WTC11 (cell line): Measurements from ENCODE around the gene C4BPB. TPM values are rescaled to one million over a fixed set of nuclear protein-coding genes. Genes with fewer than 3 reads are reported as not detected.

ENCODE experiments used
- CREB1 ChIP-seq: sonication (generic); formaldehyde crosslinking; IDR thresholded peaks from 2 replicates; pipeline ENCODE4 v1.8.0; 2023; ENCODE audit warnings: mild to moderate bottlenecking, missing genetic modification reagents
- GRHL2 ChIP-seq: fragments of 250-450 bp; sonication (Bioruptor Pico); IDR thresholded peaks from 2 replicates; pipeline ENCODE4 v1.8.0; 2022; ENCODE audit warnings: mild to moderate bottlenecking, moderate library complexity; ENCODE audit not compliant: insufficient replicate concordance, severe bottlenecking
- NR3C1 ChIP-seq: sonication (generic); formaldehyde crosslinking; conservative IDR thresholded peaks from 2 replicates; pipeline ENCODE4 v1.8.1; 2023; ENCODE audit warnings: low read depth, mild to moderate bottlenecking, missing genetic modification reagents
- SOX15 ChIP-seq: fragments of 250-450 bp; sonication (Bioruptor Pico); IDR thresholded peaks from 2 replicates; pipeline ENCODE4 v1.9.0; 2021; ENCODE audit warnings: mild to moderate bottlenecking
- TEAD4 ChIP-seq: sonication (generic); formaldehyde crosslinking; IDR thresholded peaks from 2 replicates; pipeline ENCODE4 v1.8.0; 2022; ENCODE audit warnings: mild to moderate bottlenecking, missing genetic modification reagents
- ZNF281 ChIP-seq: sonication (generic); formaldehyde crosslinking; IDR thresholded peaks from 2 replicates; pipeline ENCODE4 v1.8.0; 2023; ENCODE audit warnings: mild to moderate bottlenecking, missing genetic modification reagents
- ZNF396 ChIP-seq: fragments of 250-450 bp; sonication (Bioruptor Pico); IDR thresholded peaks from 2 replicates; pipeline ENCODE4 v1.8.0; 2021; ENCODE audit warnings: mild to moderate bottlenecking, moderate library complexity, borderline replicate concordance
- total RNA-seq: library from RNA; stranded (reverse); gene quantifications from 3 replicates; pipeline ENCODE4 v1.2.3, GENCODE V29; 2021
- TF ChIP-seq, protein P1 (sequence below): fragments of 250-450 bp; sonication (Bioruptor Pico); conservative IDR thresholded peaks from 2 replicates; pipeline ENCODE4 v1.9.0; 2021; ENCODE audit warnings: mild to moderate bottlenecking
- TF ChIP-seq, protein P2 (sequence below): sonication (generic); formaldehyde crosslinking; IDR thresholded peaks from 2 replicates; pipeline ENCODE4 v1.8.0; 2022; ENCODE audit warnings: mild to moderate bottlenecking, missing genetic modification reagents
- TF ChIP-seq, protein P3 (sequence below): sonication (generic); formaldehyde crosslinking; IDR thresholded peaks from 2 replicates; pipeline ENCODE4 v1.8.0; 2023; ENCODE audit warnings: missing genetic modification reagents, mild to moderate bottlenecking, borderline replicate concordance
- TF ChIP-seq, protein P4 (sequence below): fragments of 250-450 bp; sonication (Bioruptor Pico); IDR thresholded peaks from 2 replicates; pipeline ENCODE4 v1.9.0; 2021; ENCODE audit warnings: mild to moderate bottlenecking
- TF ChIP-seq, protein P5 (sequence below): sonication (generic); formaldehyde crosslinking; IDR thresholded peaks from 2 replicates; pipeline ENCODE4 v1.8.0; 2022; ENCODE audit warnings: mild to moderate bottlenecking, missing genetic modification reagents

Gene C4BPB
- total RNA-seq, 1 experiment from 2014 or later: 0.26 TPM

DNA sequence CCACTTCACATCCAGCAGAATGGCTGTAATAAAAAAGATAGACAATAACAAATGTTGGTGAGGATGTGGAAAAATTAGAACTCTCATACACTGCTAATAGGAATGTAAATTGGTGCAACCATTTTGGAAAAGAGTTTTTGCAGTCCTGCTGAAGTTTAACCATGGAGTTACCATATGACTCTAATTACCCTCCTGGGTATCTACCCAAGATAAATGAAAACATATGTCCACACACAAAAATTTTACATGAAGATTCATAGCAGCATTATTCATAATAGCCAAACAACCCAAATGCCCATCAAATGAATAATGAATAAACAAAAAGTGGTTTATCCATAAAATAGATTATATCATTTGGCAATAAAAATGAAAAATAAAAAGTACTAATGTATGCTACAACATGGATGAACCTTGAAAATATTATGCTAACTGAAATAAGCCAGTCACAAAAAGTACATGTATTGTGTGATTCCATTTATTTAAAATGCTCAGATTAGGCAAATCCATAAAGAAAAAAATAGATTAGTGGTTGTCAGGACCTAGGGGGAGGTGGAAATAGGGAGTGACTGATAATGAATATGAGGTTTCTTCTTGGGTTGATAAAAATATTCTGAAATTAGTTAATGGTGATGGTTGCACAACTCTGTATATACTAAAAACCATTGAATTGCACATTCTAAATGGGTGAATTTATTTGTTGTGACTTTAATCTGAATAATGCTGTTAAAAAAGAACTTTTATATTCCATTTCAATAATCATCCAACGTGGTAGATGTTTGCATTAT is 41.8 kb downstream of the C4BPB start (continued):
- no peak for TF ChIP-seq TEAD4 (CRISPR knock-in tag)
- TF ChIP-seq NR3C1 (CRISPR knock-in tag): no peak
- no peak for TF ChIP-seq CREB1
- TF ChIP-seq, protein P1, sequence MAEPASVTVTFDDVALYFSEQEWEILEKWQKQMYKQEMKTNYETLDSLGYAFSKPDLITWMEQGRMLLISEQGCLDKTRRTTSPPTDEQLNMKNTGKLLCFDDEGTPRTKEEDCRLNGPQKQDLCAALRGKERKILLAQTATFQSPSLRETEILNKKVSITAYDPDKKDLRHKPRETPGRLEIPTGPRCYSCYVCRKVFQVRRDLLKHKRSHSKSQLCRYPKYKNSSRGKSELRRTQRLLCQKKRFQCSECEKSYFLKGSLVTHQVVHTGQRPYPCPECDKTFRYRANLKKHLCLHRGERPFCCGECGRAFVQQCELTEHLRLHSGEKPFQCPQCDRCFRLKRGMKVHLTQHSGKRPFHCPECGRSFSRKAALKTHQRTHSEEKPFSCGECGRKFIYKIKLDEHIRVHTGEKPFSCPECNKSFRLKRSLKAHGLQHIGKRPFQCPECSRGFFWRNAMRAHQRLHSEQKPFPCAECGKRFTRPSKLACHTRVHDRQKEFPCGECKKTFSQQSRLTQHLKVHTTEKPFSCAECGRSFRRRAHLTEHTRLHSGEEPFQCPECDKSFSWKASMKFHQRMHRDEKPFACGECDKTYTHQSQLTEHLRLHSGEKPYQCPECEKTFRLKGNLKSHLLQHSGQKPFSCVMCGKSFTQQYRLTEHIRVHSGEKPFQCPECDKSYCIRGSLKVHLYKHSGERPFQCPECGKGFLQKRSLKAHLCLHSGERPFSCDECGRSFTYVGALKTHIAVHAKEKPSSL (CRISPR knock-in tag): no peak
- TF ChIP-seq, protein P2, sequence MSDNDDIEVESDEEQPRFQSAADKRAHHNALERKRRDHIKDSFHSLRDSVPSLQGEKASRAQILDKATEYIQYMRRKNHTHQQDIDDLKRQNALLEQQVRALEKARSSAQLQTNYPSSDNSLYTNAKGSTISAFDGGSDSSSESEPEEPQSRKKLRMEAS (CRISPR knock-in tag): no peak
- no peak for TF ChIP-seq SOX15 (CRISPR knock-in tag)
- TF ChIP-seq GRHL2 (CRISPR knock-in tag): no peak
- TF ChIP-seq, protein P3, sequence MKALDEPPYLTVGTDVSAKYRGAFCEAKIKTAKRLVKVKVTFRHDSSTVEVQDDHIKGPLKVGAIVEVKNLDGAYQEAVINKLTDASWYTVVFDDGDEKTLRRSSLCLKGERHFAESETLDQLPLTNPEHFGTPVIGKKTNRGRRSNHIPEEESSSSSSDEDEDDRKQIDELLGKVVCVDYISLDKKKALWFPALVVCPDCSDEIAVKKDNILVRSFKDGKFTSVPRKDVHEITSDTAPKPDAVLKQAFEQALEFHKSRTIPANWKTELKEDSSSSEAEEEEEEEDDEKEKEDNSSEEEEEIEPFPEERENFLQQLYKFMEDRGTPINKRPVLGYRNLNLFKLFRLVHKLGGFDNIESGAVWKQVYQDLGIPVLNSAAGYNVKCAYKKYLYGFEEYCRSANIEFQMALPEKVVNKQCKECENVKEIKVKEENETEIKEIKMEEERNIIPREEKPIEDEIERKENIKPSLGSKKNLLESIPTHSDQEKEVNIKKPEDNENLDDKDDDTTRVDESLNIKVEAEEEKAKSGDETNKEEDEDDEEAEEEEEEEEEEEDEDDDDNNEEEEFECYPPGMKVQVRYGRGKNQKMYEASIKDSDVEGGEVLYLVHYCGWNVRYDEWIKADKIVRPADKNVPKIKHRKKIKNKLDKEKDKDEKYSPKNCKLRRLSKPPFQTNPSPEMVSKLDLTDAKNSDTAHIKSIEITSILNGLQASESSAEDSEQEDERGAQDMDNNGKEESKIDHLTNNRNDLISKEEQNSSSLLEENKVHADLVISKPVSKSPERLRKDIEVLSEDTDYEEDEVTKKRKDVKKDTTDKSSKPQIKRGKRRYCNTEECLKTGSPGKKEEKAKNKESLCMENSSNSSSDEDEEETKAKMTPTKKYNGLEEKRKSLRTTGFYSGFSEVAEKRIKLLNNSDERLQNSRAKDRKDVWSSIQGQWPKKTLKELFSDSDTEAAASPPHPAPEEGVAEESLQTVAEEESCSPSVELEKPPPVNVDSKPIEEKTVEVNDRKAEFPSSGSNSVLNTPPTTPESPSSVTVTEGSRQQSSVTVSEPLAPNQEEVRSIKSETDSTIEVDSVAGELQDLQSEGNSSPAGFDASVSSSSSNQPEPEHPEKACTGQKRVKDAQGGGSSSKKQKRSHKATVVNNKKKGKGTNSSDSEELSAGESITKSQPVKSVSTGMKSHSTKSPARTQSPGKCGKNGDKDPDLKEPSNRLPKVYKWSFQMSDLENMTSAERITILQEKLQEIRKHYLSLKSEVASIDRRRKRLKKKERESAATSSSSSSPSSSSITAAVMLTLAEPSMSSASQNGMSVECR (CRISPR knock-in tag): no peak
- no peak for TF ChIP-seq ZNF281 (CRISPR knock-in tag)
- TF ChIP-seq ZNF396: no peak
- TF ChIP-seq, protein P4, sequence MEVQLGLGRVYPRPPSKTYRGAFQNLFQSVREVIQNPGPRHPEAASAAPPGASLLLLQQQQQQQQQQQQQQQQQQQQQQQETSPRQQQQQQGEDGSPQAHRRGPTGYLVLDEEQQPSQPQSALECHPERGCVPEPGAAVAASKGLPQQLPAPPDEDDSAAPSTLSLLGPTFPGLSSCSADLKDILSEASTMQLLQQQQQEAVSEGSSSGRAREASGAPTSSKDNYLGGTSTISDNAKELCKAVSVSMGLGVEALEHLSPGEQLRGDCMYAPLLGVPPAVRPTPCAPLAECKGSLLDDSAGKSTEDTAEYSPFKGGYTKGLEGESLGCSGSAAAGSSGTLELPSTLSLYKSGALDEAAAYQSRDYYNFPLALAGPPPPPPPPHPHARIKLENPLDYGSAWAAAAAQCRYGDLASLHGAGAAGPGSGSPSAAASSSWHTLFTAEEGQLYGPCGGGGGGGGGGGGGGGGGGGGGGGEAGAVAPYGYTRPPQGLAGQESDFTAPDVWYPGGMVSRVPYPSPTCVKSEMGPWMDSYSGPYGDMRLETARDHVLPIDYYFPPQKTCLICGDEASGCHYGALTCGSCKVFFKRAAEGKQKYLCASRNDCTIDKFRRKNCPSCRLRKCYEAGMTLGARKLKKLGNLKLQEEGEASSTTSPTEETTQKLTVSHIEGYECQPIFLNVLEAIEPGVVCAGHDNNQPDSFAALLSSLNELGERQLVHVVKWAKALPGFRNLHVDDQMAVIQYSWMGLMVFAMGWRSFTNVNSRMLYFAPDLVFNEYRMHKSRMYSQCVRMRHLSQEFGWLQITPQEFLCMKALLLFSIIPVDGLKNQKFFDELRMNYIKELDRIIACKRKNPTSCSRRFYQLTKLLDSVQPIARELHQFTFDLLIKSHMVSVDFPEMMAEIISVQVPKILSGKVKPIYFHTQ: no peak
- TF ChIP-seq, protein P5, sequence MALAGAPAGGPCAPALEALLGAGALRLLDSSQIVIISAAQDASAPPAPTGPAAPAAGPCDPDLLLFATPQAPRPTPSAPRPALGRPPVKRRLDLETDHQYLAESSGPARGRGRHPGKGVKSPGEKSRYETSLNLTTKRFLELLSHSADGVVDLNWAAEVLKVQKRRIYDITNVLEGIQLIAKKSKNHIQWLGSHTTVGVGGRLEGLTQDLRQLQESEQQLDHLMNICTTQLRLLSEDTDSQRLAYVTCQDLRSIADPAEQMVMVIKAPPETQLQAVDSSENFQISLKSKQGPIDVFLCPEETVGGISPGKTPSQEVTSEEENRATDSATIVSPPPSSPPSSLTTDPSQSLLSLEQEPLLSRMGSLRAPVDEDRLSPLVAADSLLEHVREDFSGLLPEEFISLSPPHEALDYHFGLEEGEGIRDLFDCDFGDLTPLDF (CRISPR knock-in tag): no peak
